OCI-LY1 (cell line): ENCODE data around the gene LINGO1.

Source experiments
- EZH2 ChIP-seq: fragments of 200-600 bp; sonication (generic), shearing (Covaris generic); IDR thresholded peaks from 2 replicates; pipeline ENCODE4 v1.8.0; 2017; ENCODE audit warnings: borderline replicate concordance, mixed run types, mild to moderate bottlenecking, antibody characterized with exemption, low read length, moderate library complexity, mixed read lengths
- TF ChIP-seq, protein P1 (sequence below): fragments of 200-600 bp; sonication (generic), shearing (Covaris generic); IDR thresholded peaks from 2 replicates; pipeline ENCODE4 v1.5.1; 2017; ENCODE audit warnings: mild to moderate bottlenecking, antibody characterized with exemption, low read length, moderate library complexity, mixed read lengths

- TF ChIP-seq, protein P1, sequence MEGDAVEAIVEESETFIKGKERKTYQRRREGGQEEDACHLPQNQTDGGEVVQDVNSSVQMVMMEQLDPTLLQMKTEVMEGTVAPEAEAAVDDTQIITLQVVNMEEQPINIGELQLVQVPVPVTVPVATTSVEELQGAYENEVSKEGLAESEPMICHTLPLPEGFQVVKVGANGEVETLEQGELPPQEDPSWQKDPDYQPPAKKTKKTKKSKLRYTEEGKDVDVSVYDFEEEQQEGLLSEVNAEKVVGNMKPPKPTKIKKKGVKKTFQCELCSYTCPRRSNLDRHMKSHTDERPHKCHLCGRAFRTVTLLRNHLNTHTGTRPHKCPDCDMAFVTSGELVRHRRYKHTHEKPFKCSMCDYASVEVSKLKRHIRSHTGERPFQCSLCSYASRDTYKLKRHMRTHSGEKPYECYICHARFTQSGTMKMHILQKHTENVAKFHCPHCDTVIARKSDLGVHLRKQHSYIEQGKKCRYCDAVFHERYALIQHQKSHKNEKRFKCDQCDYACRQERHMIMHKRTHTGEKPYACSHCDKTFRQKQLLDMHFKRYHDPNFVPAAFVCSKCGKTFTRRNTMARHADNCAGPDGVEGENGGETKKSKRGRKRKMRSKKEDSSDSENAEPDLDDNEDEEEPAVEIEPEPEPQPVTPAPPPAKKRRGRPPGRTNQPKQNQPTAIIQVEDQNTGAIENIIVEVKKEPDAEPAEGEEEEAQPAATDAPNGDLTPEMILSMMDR: no peak
- TF ChIP-seq EZH2: no peak
Observed at GRCh38 chr15:77639431-77639830, 6.7 kb upstream of the LINGO1 start.
